Liver (tissue), 9 donors: ENCODE measurements around the gene PCF11. TPM values are rescaled to one million over a fixed set of nuclear protein-coding genes. Genes with fewer than 3 reads are reported as not detected.
A peak's percentile ranks its signal among the peaks of the same experiment; 100 is the strongest.

ENCODE experiments used
- DNase-seq: peaks from one replicate; pipeline ENCODE4 v3.0.0-alpha.2; 2017; ENCODE audit warnings: low spot score
- H3K27ac ChIP-seq, 2 donors: one replicate each; pipeline ENCODE4 v1.7.0; 2013; ENCODE audit warnings: inconsistent platforms in 2 of 2, low read length in 2 of 2, control low read depth in 1 of 2, low read depth in 1 of 2, mild to moderate bottlenecking in 1 of 2
- H3K27me3 ChIP-seq, 4 donors: one replicate each; pipeline versions ENCODE4 v1.6.1 to v1.7.0; 2013; ENCODE audit warnings: low read length in 3 of 4, inconsistent platforms in 1 of 4, mild to moderate bottlenecking in 1 of 4, moderate library complexity in 1 of 4; ENCODE audit not compliant: control insufficient read depth in 4 of 4, insufficient read depth in 4 of 4
- H3K36me3 ChIP-seq, 4 donors: one replicate each; pipeline versions ENCODE4 v1.6.1 to v1.7.0; 2013; ENCODE audit warnings: low read length in 3 of 4, mild to moderate bottlenecking in 3 of 4, low read depth in 1 of 4, moderate library complexity in 1 of 4; ENCODE audit not compliant: control insufficient read depth in 4 of 4, insufficient read depth in 3 of 4
- H3K4me1 ChIP-seq, 4 donors: one replicate each; pipeline versions ENCODE4 v1.6.1 to v1.7.0; 2013; ENCODE audit warnings: low read length in 3 of 4, mild to moderate bottlenecking in 3 of 4, moderate library complexity in 1 of 4; ENCODE audit not compliant: control insufficient read depth in 4 of 4, insufficient read depth in 4 of 4
- H3K4me3 ChIP-seq, 3 donors: one replicate each; pipeline versions ENCODE4 v1.6.1 to v1.7.0; 2013; ENCODE audit warnings: low read length in 3 of 3, control low read depth in 1 of 3, low read depth in 1 of 3, mild to moderate bottlenecking in 1 of 3
- H3K9ac ChIP-seq, 2 donors: one replicate each; pipeline ENCODE4 v1.7.0; 2013; ENCODE audit warnings: low read length in 2 of 2, mild to moderate bottlenecking in 2 of 2, moderate library complexity in 2 of 2, control low read depth in 1 of 2, low read depth in 1 of 2
- H3K9me3 ChIP-seq, 4 donors: one replicate each; pipeline versions ENCODE4 v1.6.1 to v1.7.0; 2013; ENCODE audit warnings: low read length in 3 of 4; ENCODE audit not compliant: control insufficient read depth in 4 of 4
- EGR1 ChIP-seq, 2 donors: IDR thresholded peaks; 2 replicates each; pipeline ENCODE4 v1.6.1; 2016 to 2018; ENCODE audit warnings: antibody characterized with exemption in 2 of 2, low read depth in 2 of 2
- FOXA1 ChIP-seq: IDR thresholded peaks from 2 replicates; pipeline ENCODE4 v1.6.1; 2016; ENCODE audit warnings: antibody characterized with exemption
- FOXA2 ChIP-seq: IDR thresholded peaks from 2 replicates; pipeline ENCODE4 v1.6.1; 2016; ENCODE audit warnings: antibody characterized with exemption
- HNF4G ChIP-seq: IDR thresholded peaks from 2 replicates; pipeline ENCODE4 v1.6.1; 2016; ENCODE audit warnings: antibody characterized with exemption
- JUND ChIP-seq, 2 donors: IDR thresholded peaks; 2 replicates each; pipeline ENCODE4 v1.6.1; 2016; ENCODE audit warnings: antibody characterized with exemption in 2 of 2
- NR2F2 ChIP-seq: IDR thresholded peaks from 2 replicates; pipeline ENCODE4 v1.6.1; 2016; ENCODE audit warnings: antibody characterized with exemption
- RAD21 ChIP-seq, 2 donors: IDR thresholded peaks; 2 replicates each; pipeline ENCODE4 v1.6.1; 2016; ENCODE audit warnings: antibody characterized with exemption in 2 of 2, mild to moderate bottlenecking in 2 of 2
- RXRA ChIP-seq, 2 donors: IDR thresholded peaks; 2 replicates each; pipeline ENCODE4 v1.6.1; 2017 to 2018; ENCODE audit warnings: antibody characterized with exemption in 2 of 2, mild to moderate bottlenecking in 1 of 2
- SP1 ChIP-seq: IDR thresholded peaks from 2 replicates; pipeline ENCODE4 v1.6.1; 2018; ENCODE audit warnings: antibody characterized with exemption, mild to moderate bottlenecking
- TAF1 ChIP-seq: conservative IDR thresholded peaks from 2 replicates; pipeline ENCODE4 v1.6.1; 2016; ENCODE audit warnings: antibody characterized with exemption, mild to moderate bottlenecking
- YY1 ChIP-seq: IDR thresholded peaks from 2 replicates; pipeline ENCODE4 v1.6.1; 2016; ENCODE audit warnings: antibody characterized with exemption, mild to moderate bottlenecking
- WGBS: extraction: QIAGEN DNeasy Blood & Tissue Kit; methylation state at CpG from one replicate; pipeline ENCODE4 v1.1.7; 2013; 5-methylcytosine and 5-hydroxymethylcytosine counted together
- polyA plus RNA-seq, 2 donors: library from polyadenylated mRNA; stranded (reverse) in 1 of 2; unstranded in 1 of 2; fragments of 200-250 nt in 1 of 2; fragments of >200 nt in 1 of 2; fragmentation: Nextera tagmentation in 1 of 2; extraction: Ambion mirVana in 1 of 2; gene quantifications; one replicate each; pipeline versions ENCODE4 v1.2.1 to v1.2.3, GENCODE V29; 2013 to 2015
- total RNA-seq, 2 donors: library from RNA; depleted of rRNA; stranded (reverse); fragments of >200 nt; gene quantifications; one replicate each; pipeline ENCODE4 v1.2.3, GENCODE V29; 2014
- TF ChIP-seq, protein P1 (sequence below): fragments of 150-350 bp; IDR thresholded peaks from 2 replicates; pipeline ENCODE4 v1.5.1; 2017; ENCODE audit warnings: improper control_type of control experiment, low read depth, low read length; ENCODE audit not compliant: missing input control
- TF ChIP-seq, protein P2 (sequence below): IDR thresholded peaks from 2 replicates; pipeline ENCODE4 v1.6.1; 2016; ENCODE audit warnings: antibody characterized with exemption
- TF ChIP-seq, protein P3 (sequence below): IDR thresholded peaks from 2 replicates; pipeline ENCODE4 v1.6.1; 2016; ENCODE audit warnings: antibody characterized with exemption
- TF ChIP-seq, protein P4 (sequence below): IDR thresholded peaks from 2 replicates; pipeline ENCODE4 v1.6.1; 2016; ENCODE audit warnings: antibody characterized with exemption
- donor health status: healthy.
- donor health status: healthy.
- donor health status: healthy.
- donor health status: healthy.
- donor health status: healthy.

Gene PCF11
- total and polyA plus RNA-seq, 4 donors, result 5.9 to 39.7 (median 19.0) TPM

DNA sequence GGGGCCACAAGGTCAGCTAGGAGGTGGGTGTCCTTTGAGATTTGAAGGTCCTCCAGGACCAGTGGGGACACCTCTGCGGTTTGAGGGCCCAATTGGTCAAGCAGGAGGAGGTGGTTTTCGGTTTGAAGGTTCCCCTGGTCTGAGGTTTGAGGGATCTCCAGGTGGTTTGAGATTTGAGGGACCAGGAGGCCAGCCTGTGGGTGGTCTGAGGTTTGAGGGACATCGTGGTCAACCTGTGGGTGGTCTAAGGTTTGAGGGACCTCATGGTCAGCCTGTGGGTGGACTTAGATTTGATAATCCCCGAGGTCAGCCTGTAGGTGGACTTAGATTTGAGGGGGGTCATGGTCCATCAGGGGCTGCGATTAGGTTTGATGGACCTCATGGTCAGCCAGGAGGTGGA lies 11.8 kb downstream of the PCF11 start:
- H3K36me3 ChIP-seq, result peaks cover 19 to 54% (median 33%) of the 10 kb centered on the region in 4 donors
- H3K27me3 ChIP-seq, result no peaks in the 10 kb centered on the region
- no peaks in the 10 kb centered on the region for H3K9me3 ChIP-seq
- H3K4me1 ChIP-seq, result peaks cover 7 to 19% (median 14%) of the 10 kb centered on the region in 4 donors
- no peak for DNase-seq
- H3K27ac ChIP-seq, result no peak overlapping the region
- no peak overlapping the region for H3K9ac ChIP-seq
- 98% methylated on average over 5 of the region's 5 CpGs for WGBS
- TF ChIP-seq, protein P1, sequence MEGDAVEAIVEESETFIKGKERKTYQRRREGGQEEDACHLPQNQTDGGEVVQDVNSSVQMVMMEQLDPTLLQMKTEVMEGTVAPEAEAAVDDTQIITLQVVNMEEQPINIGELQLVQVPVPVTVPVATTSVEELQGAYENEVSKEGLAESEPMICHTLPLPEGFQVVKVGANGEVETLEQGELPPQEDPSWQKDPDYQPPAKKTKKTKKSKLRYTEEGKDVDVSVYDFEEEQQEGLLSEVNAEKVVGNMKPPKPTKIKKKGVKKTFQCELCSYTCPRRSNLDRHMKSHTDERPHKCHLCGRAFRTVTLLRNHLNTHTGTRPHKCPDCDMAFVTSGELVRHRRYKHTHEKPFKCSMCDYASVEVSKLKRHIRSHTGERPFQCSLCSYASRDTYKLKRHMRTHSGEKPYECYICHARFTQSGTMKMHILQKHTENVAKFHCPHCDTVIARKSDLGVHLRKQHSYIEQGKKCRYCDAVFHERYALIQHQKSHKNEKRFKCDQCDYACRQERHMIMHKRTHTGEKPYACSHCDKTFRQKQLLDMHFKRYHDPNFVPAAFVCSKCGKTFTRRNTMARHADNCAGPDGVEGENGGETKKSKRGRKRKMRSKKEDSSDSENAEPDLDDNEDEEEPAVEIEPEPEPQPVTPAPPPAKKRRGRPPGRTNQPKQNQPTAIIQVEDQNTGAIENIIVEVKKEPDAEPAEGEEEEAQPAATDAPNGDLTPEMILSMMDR, result no peak
- TF ChIP-seq, protein P2, sequence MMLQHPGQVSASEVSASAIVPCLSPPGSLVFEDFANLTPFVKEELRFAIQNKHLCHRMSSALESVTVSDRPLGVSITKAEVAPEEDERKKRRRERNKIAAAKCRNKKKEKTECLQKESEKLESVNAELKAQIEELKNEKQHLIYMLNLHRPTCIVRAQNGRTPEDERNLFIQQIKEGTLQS, result no peak
- no peak for TF ChIP-seq FOXA2
- H3K4me3 ChIP-seq, result no peak overlapping the region

DNA sequence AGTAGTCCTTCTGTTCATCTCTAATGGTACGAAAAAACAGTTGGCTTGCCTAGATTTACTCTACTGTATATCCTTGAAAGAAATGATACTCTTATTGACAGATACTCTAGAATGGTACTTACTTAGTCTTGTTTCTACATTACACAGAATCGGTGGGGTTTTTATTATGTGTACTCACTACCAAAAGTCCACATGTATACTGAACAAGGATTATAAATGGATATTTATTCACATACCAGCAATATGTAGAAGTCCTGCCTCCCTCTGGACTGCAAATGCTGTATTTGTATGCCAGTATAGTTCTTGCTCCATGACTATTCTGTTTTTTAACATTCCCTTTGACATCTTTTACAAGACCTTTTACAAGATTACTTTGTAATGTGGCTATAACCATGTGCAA lies 13.9 kb downstream of the PCF11 start:
- H3K27ac ChIP-seq, result no peak overlapping the region
- no peaks in the 10 kb centered on the region for H3K27me3 ChIP-seq
- WGBS, result 77% methylated on average over 2 of the region's 2 CpGs
- TF ChIP-seq RXRA (IDR thresholded peaks at IDR 0.05), result no peak
- TF ChIP-seq JUND (IDR thresholded peaks at IDR 0.05), result no peak
- TF ChIP-seq FOXA2, result no peak
- TF ChIP-seq, protein P3, sequence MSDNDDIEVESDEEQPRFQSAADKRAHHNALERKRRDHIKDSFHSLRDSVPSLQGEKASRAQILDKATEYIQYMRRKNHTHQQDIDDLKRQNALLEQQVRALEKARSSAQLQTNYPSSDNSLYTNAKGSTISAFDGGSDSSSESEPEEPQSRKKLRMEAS, result no peak
- no peak for TF ChIP-seq NR2F2
- TF ChIP-seq SP1, result no peak
- no peak for TF ChIP-seq HNF4G
- TF ChIP-seq RAD21 (IDR thresholded peaks at IDR 0.05), result no peak
- TF ChIP-seq, protein P1, result no peak
- TF ChIP-seq, protein P2, result no peak
- TF ChIP-seq, protein P4, sequence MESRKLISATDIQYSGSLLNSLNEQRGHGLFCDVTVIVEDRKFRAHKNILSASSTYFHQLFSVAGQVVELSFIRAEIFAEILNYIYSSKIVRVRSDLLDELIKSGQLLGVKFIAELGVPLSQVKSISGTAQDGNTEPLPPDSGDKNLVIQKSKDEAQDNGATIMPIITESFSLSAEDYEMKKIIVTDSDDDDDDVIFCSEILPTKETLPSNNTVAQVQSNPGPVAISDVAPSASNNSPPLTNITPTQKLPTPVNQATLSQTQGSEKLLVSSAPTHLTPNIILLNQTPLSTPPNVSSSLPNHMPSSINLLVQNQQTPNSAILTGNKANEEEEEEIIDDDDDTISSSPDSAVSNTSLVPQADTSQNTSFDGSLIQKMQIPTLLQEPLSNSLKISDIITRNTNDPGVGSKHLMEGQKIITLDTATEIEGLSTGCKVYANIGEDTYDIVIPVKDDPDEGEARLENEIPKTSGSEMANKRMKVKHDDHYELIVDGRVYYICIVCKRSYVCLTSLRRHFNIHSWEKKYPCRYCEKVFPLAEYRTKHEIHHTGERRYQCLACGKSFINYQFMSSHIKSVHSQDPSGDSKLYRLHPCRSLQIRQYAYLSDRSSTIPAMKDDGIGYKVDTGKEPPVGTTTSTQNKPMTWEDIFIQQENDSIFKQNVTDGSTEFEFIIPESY, result no peak
- no peak for TF ChIP-seq YY1
- TF ChIP-seq FOXA1, result no peak
- no peak for TF ChIP-seq TAF1
- no peak for TF ChIP-seq EGR1 (IDR thresholded peaks at IDR 0.05; ENCODE audit: low read depth in 2 of 2)
- H3K4me1 ChIP-seq, result peaks cover 7 to 21% (median 14%) of the 10 kb centered on the region in 4 donors
- H3K9me3 ChIP-seq, result no peaks in the 10 kb centered on the region
- no peak for DNase-seq
- peaks cover 15 to 50% (median 34%) of the 10 kb centered on the region in 4 donors for H3K36me3 ChIP-seq
- H3K9ac ChIP-seq, result no peak overlapping the region
- H3K4me3 ChIP-seq, result peak overlapping the region in 1 of 3 donors; percentile 15
